ENCODE data around the gene LRRTM2. TPM values are rescaled to one million over a fixed set of nuclear protein-coding genes. Genes with fewer than 3 reads are reported as not detected.

The LRRTM2 gene
- total RNA-seq, 4 donors from 2014 or later: 0.06 to 0.42 (median 0.12) TPM

- intact Hi-C loops (cut with DNase I): no loop called here
- Histone ChIP-seq H3K27ac (replicated peaks in 1 of 4) (no peak overlapping the region), H3K4me3 (no peak overlapping the region), H3K9me3 (no peaks in the 10 kb centered on the region), H3K36me3 (peaks cover 17 to 33% (median 29%) of the 10 kb centered on the region in 4 donors), H3K4me1 (peaks cover 13 to 27% (median 19%) of the 10 kb centered on the region in 4 donors), H3K27me3 (no peaks in the 10 kb centered on the region)
- no peak for TF ChIP-seq EP300 (IDR thresholded peaks at IDR 0.05)
- no peak for TF ChIP-seq POLR2AphosphoS5 (IDR thresholded peaks at IDR 0.05)
- TF ChIP-seq CTCF (IDR thresholded peaks at IDR 0.05): no peak
- TF ChIP-seq POLR2A (IDR thresholded peaks at IDR 0.05; ENCODE audit: low read depth): no peak
- no peak for DNase-seq (ENCODE audit: extremely low spot score)
Measured at GRCh38 chr5:138884554-138884953, 9.4 kb upstream of the LRRTM2 start.

- H3K9me3 ChIP-seq: no peaks in the 10 kb centered on the region
- peaks cover 13 to 28% (median 24%) of the 10 kb centered on the region in 4 donors for H3K36me3 ChIP-seq
- intact Hi-C loops (cut with DNase I): no loop called here
- H3K27ac ChIP-seq (replicated peaks in 1 of 4): no peak overlapping the region
- peaks cover 13 to 28% (median 20%) of the 10 kb centered on the region in 4 donors for H3K4me1 ChIP-seq
- no peaks in the 10 kb centered on the region for H3K27me3 ChIP-seq
- TF ChIP-seq EP300 (IDR thresholded peaks at IDR 0.05) (no peak), CTCF (IDR thresholded peaks at IDR 0.05) (no peak), POLR2AphosphoS5 (IDR thresholded peaks at IDR 0.05) (no peak), POLR2A (IDR thresholded peaks at IDR 0.05; ENCODE audit: low read depth) (no peak)
- 83% methylated on average over 1 of the region's 1 CpG for WGBS
- no peak for DNase-seq (ENCODE audit: extremely low spot score)
- no peak overlapping the region for H3K4me3 ChIP-seq
Measured at GRCh38 chr5:138884094-138884493, 9.0 kb upstream of the LRRTM2 start.

- peaks cover 5 to 20% (median 15%) of the 10 kb centered on the region in 4 donors for H3K36me3 ChIP-seq
- no peaks in the 10 kb centered on the region for H3K27me3 ChIP-seq
Measured at GRCh38 chr5:138883211-138883610, 8.1 kb upstream of the LRRTM2 start.

GRCh38 chr5:138878437-138879235, 3.5 kb upstream of the LRRTM2 start:
- no peaks in the 10 kb centered on the region for H3K9me3 ChIP-seq
- intact Hi-C loops (cut with DNase I): no loop called here
- no peaks in the 10 kb centered on the region for H3K27me3 ChIP-seq
- DNase-seq (ENCODE audit: extremely low spot score): no peak
- 62% methylated on average over 7 of the region's 7 CpGs for WGBS
- no peak for TF ChIP-seq POLR2AphosphoS5 (IDR thresholded peaks at IDR 0.05)
- no peak for TF ChIP-seq CTCF (IDR thresholded peaks at IDR 0.05)
- TF ChIP-seq EP300 (IDR thresholded peaks at IDR 0.05): no peak
- no peak for TF ChIP-seq POLR2A (IDR thresholded peaks at IDR 0.05; ENCODE audit: low read depth)
- peaks cover 21 to 53% (median 38%) of the 10 kb centered on the region in 4 donors for H3K4me1 ChIP-seq
- H3K27ac ChIP-seq (replicated peaks in 1 of 4): no peak overlapping the region
- H3K4me3 ChIP-seq: no peak overlapping the region
- no peaks in the 10 kb centered on the region for H3K36me3 ChIP-seq

More at GRCh38 chr5:138883211-138883610, 8.1 kb upstream of the LRRTM2 start:
- H3K27ac ChIP-seq (replicated peaks in 1 of 4): no peak overlapping the region
- H3K4me3 ChIP-seq: no peak overlapping the region
- TF ChIP-seq CTCF (IDR thresholded peaks at IDR 0.05) (no peak), EP300 (IDR thresholded peaks at IDR 0.05) (no peak), POLR2A (IDR thresholded peaks at IDR 0.05; ENCODE audit: low read depth) (no peak), POLR2AphosphoS5 (IDR thresholded peaks at IDR 0.05) (no peak)
- no peak for DNase-seq (ENCODE audit: extremely low spot score)
- H3K4me1 ChIP-seq: peaks cover 17 to 35% (median 28%) of the 10 kb centered on the region in 4 donors
- no peaks in the 10 kb centered on the region for H3K9me3 ChIP-seq
- intact Hi-C loops (cut with DNase I): no loop called here

Data from esophagus muscularis mucosa (tissue), 4 donors.